CD4-positive, alpha-beta T cell (primary cell): ENCODE data around the gene MTERF4. TPM values are rescaled to one million over a fixed set of nuclear protein-coding genes. Genes with fewer than 3 reads are reported as not detected.

Experiments
- ATAC-seq: fragments of 200-7000 bp; cut with Tn5 transposase; one replicate; pipeline ENCODE4 v1.10.0; 2022; ENCODE audit warnings: mild to moderate bottlenecking; ENCODE audit not compliant: poor library complexity
- CTCF ChIA-PET: fragments of 350-600 bp; sonication (Branson Sonifier 250); formaldehyde crosslinking; loops from one replicate; lab custom pipeline; 2021; ENCODE audit warnings: antibody characterized with exemption, inconsistent platforms; lab: Charles Lee
- POLR2A ChIA-PET: fragments of 350-600 bp; sonication (Branson Sonifier 250); formaldehyde crosslinking; loops from one replicate; lab custom pipeline; 2021; ENCODE audit warnings: antibody characterized with exemption, inconsistent platforms; lab: Charles Lee
- DNase-seq, 14 experiments: peaks; one replicate each; pipeline ENCODE4 v3.0.0-alpha.2; 2013 to 2020; ENCODE audit warnings: mixed read lengths in 2 of 14
- H3K27ac ChIP-seq, 2 donors: one replicate each; pipeline versions ENCODE4 v1.5.1 to v1.7.0; 2013; ENCODE audit warnings: low read length in 2 of 2, low read depth in 1 of 2, mild to moderate bottlenecking in 1 of 2
- H3K27me3 ChIP-seq, 2 experiments: 1 replicate in 1 of 2; 2 replicates in 1 of 2; pipeline versions ENCODE4 v1.6.1 to v1.7.0; 2013; ENCODE audit warnings: low read length in 2 of 2, control low read depth in 1 of 2, mild to moderate bottlenecking in 1 of 2, moderate library complexity in 1 of 2; ENCODE audit not compliant: insufficient read depth in 2 of 2, control insufficient read depth in 1 of 2
- H3K36me3 ChIP-seq: one replicate; pipeline ENCODE4 v1.6.1; 2013; ENCODE audit warnings: low read length, control low read depth; ENCODE audit not compliant: insufficient read depth
- H3K4me1 ChIP-seq: one replicate; pipeline ENCODE4 v1.6.1; 2013; ENCODE audit warnings: low read length, control low read depth; ENCODE audit not compliant: insufficient read depth
- H3K4me3 ChIP-seq: one replicate; pipeline ENCODE4 v1.5.1; 2013; ENCODE audit warnings: mild to moderate bottlenecking, low read length, moderate library complexity
- H3K9me3 ChIP-seq, 2 experiments: 1 replicate in 1 of 2; 2 replicates in 1 of 2; pipeline versions ENCODE4 v1.6.1 to v1.7.0; 2013; ENCODE audit warnings: low read length in 2 of 2, mild to moderate bottlenecking in 2 of 2, control low read depth in 1 of 2, moderate library complexity in 1 of 2; ENCODE audit not compliant: control insufficient read depth in 1 of 2, insufficient read depth in 1 of 2
- H3K27ac Mint-ChIP-seq: one replicate; pipeline ENCODE4 v1.8.0; 2020; ENCODE audit warnings: mixed read lengths
- H3K27me3 Mint-ChIP-seq: one replicate; pipeline ENCODE4 v1.8.0; 2021; ENCODE audit warnings: mixed read lengths
- H3K36me3 Mint-ChIP-seq: one replicate; pipeline ENCODE4 v1.8.0; 2021; ENCODE audit warnings: low read depth, mixed read lengths
- H3K4me1 Mint-ChIP-seq: one replicate; pipeline ENCODE4 v1.8.0; 2021; ENCODE audit warnings: low read depth, mixed read lengths
- H3K4me3 Mint-ChIP-seq: one replicate; pipeline ENCODE4 v1.8.0; 2020; ENCODE audit warnings: mild to moderate bottlenecking, mixed read lengths
- H3K9me3 Mint-ChIP-seq: one replicate; pipeline ENCODE4 v1.8.0; 2020; ENCODE audit warnings: mixed read lengths
- intact Hi-C, 2 experiments: fragments of 100-400 bp; cut with DNase I in 1 of 2; cut with micrococcal nuclease in 1 of 2; formaldehyde crosslinking; loops; one replicate each; pipeline versions ENCODE4 v1.15.1 to v1.9.0; 2023 to 2025; cut with DNase I, micrococcal nuclease
- total RNA-seq, 174 experiments: library from RNA in 2 of 174; stranded (reverse) in 2 of 174; gene quantifications; one replicate each; pipeline ENCODE4 v1.2.3 and lab custom pipeline; 2021 to 2026
- TF ChIP-seq, protein P1 (sequence below): fragments of 200-600 bp; IDR thresholded peaks from one replicate; pipeline ENCODE4 v1.8.0; 2022; ENCODE audit warnings: antibody characterized with exemption, mild to moderate bottlenecking

MTERF4 gene
- total RNA-seq, 2 experiments from 2014 or later: 84.0 to 87.5 TPM

DNA sequence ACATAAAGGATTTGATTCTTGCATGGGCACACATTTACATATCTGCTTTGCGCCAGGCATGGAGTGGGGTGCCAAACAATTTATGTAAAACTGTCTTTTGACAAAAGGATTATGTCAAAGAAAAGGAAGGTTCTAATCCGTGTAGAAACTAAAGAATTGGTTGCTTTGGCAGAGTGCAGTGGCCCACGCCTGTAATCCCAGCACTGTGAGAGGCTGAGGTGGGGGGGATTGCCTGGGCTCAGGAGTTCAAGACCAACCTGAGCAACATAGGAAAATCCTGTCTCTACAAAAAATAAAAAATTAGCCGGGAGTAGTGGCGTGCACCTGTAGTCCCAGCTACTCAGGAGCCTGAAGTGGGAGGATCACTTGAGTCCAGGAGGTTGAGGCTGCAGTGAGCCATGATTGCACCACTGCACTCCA lies 1.1 kb upstream of the MTERF4 start:
- Histone ChIP-seq H3K4me3 (peak overlapping the region; percentile 65), H3K27ac (peak overlapping the region; percentile 84 to 90), H3K36me3 (peaks cover 36% of the 10 kb centered on the region), H3K4me1 (peaks cover 83% of the 10 kb centered on the region), H3K9me3 (peaks cover 0 to 3% of the 10 kb centered on the region in 2 experiments), H3K27me3 (no peaks in the 10 kb centered on the region)
- no peaks in the 10 kb centered on the region for H3K27me3 Mint-ChIP-seq
- DNase-seq (no peak), ATAC-seq (no peak)
- peaks cover 73% of the 10 kb centered on the region for H3K4me1 Mint-ChIP-seq
- H3K9me3 Mint-ChIP-seq: no peaks in the 10 kb centered on the region
- POLR2A ChIA-PET: interaction anchor here (1.7 to 4.2 kb wide), 5 partner anchors 9 to 212 kb away, joined by 6 to 73 read pairs (median 16); partner anchors contain the start of genes HDLBP, PASK, PPP1R7 and SEPTIN2
- H3K36me3 Mint-ChIP-seq: peaks cover 45% of the 10 kb centered on the region
- intact Hi-C loops: loop anchor here (2.0 to 10.0 kb wide), 5 partner anchors 46 to 518 kb away; partner anchors contain the start of genes CAPN10 (in 1 of the 2), HDLBP (in 1 of the 2), PASK (in 1 of the 2) and SEPTIN2 (in 1 of the 2)
- TF ChIP-seq, protein P1, sequence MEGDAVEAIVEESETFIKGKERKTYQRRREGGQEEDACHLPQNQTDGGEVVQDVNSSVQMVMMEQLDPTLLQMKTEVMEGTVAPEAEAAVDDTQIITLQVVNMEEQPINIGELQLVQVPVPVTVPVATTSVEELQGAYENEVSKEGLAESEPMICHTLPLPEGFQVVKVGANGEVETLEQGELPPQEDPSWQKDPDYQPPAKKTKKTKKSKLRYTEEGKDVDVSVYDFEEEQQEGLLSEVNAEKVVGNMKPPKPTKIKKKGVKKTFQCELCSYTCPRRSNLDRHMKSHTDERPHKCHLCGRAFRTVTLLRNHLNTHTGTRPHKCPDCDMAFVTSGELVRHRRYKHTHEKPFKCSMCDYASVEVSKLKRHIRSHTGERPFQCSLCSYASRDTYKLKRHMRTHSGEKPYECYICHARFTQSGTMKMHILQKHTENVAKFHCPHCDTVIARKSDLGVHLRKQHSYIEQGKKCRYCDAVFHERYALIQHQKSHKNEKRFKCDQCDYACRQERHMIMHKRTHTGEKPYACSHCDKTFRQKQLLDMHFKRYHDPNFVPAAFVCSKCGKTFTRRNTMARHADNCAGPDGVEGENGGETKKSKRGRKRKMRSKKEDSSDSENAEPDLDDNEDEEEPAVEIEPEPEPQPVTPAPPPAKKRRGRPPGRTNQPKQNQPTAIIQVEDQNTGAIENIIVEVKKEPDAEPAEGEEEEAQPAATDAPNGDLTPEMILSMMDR: no peak
- peak overlapping the region; percentile 95 for H3K4me3 Mint-ChIP-seq
- H3K27ac Mint-ChIP-seq: peak overlapping the region; percentile 95
- CTCF ChIA-PET: interaction anchor here (1.9 kb wide), 1 partner anchor 25 kb away, joined by 6 read pairs; no protein-coding TSS in a partner anchor

GRCh38 chr2:241099246-241099645 lies 2.8 kb downstream of the MTERF4 start:
- POLR2A ChIA-PET: interaction anchor here (0.9 to 1.1 kb wide), 3 partner anchors 9 to 50 kb away, joined by 3 read pairs; partner anchors contain the start of gene PASK

GRCh38 chr2:241096979-241097378 lies 5.1 kb downstream of the MTERF4 start:
- H3K27me3 ChIP-seq: no peaks in the 10 kb centered on the region
- Mint-ChIP-seq H3K27me3 (no peaks in the 10 kb centered on the region), H3K9me3 (no peaks in the 10 kb centered on the region), H3K27ac (peak overlapping the region; percentile 95), H3K4me1 (peaks cover 79% of the 10 kb centered on the region), H3K36me3 (peaks cover 86% of the 10 kb centered on the region), H3K4me3 (no peak overlapping the region)
- H3K27ac ChIP-seq: peak overlapping the region in 1 of 2 donors; percentile 68
- H3K4me3 ChIP-seq: no peak overlapping the region
- intact Hi-C loops: loop anchor here in 1 of 2 experiments (5.0 kb wide), 1 partner anchor 120 kb away; no protein-coding TSS in a partner anchor
- H3K4me1 ChIP-seq: peaks cover 74% of the 10 kb centered on the region
- TF ChIP-seq, protein P1: no peak
- ATAC-seq (no peak), DNase-seq (no peak)
- POLR2A ChIA-PET: interaction anchor here (2.1 to 4.0 kb wide), 2 partner anchors 12 to 53 kb away, joined by 29 to 55 read pairs; partner anchors contain the start of genes PASK and PPP1R7
- peaks cover 84% of the 10 kb centered on the region for H3K36me3 ChIP-seq
- CTCF ChIA-PET: interaction anchor here (4.0 kb wide), 1 partner anchor 19 kb away, joined by 18 read pairs; no protein-coding TSS in a partner anchor
- no peaks in the 10 kb centered on the region for H3K9me3 ChIP-seq

More at GRCh38 chr2:241099246-241099645, 2.8 kb downstream of the MTERF4 start:
- H3K4me1 Mint-ChIP-seq: peaks cover 92% of the 10 kb centered on the region
- peaks cover 83% of the 10 kb centered on the region for H3K36me3 Mint-ChIP-seq
- no peaks in the 10 kb centered on the region for H3K27me3 ChIP-seq
- intact Hi-C loops: loop anchor here in 1 of 2 experiments (5.0 kb wide), 1 partner anchor 118 kb away; no protein-coding TSS in a partner anchor
- ATAC-seq (no peak), DNase-seq (no peak)
- TF ChIP-seq, protein P1: no peak
- H3K9me3 ChIP-seq: no peaks in the 10 kb centered on the region
- H3K27ac ChIP-seq: no peak overlapping the region
- H3K4me3 ChIP-seq: no peak overlapping the region
- peaks cover 64% of the 10 kb centered on the region for H3K36me3 ChIP-seq
- H3K27ac Mint-ChIP-seq: peak overlapping the region; percentile 95
- H3K9me3 Mint-ChIP-seq: no peaks in the 10 kb centered on the region
- H3K27me3 Mint-ChIP-seq: no peaks in the 10 kb centered on the region
- CTCF ChIA-PET: no interaction called here
- peak overlapping the region; percentile 62 for H3K4me3 Mint-ChIP-seq
- peaks cover 82% of the 10 kb centered on the region for H3K4me1 ChIP-seq
